Caco-2 (cell line): ENCODE results near the gene ERN2. TPM values are rescaled to one million over a fixed set of nuclear protein-coding genes. Genes with fewer than 3 reads are reported as not detected.

Experiments used
- BruUV-seq: library from RNA; stranded (reverse); fragments of 400-500 nt; replicated peaks from 2 replicates; lab custom pipeline; 2021; lab: Mats Ljungman, UMichigan
- CTCF ChIA-PET: fragments of 300-600 bp; sonication (Branson Sonifier 250); formaldehyde crosslinking; loops from one replicate; lab custom pipeline; 2022; ENCODE audit warnings: antibody characterized with exemption; lab: Charles Lee
- POLR2A ChIA-PET: fragments of 300-600 bp; sonication (Branson Sonifier 250); formaldehyde crosslinking; loops from one replicate; lab custom pipeline; 2022; ENCODE audit warnings: antibody characterized with exemption; lab: Charles Lee
- DNase-seq, 2 experiments: peaks; one replicate each; pipeline versions ENCODE4 v3.0.0 to v3.0.0-alpha.2; 2020 to 2022
- H3K27me3 ChIP-seq: replicated peaks from 2 replicates; pipeline ENCODE4 v1.6.0; 2011; ENCODE audit warnings: low read length; ENCODE audit not compliant: control insufficient read depth, insufficient read depth
- H3K36me3 ChIP-seq: 2 replicates; pipeline ENCODE4 v1.5.1; 2011; ENCODE audit warnings: low read length; ENCODE audit not compliant: control insufficient read depth, insufficient read depth
- H3K4me1 ChIP-seq: fragments of 250-450 bp; sonication (Bioruptor Pico); 2 replicates; pipeline ENCODE4 v1.5.1; 2020; ENCODE audit warnings: mild to moderate bottlenecking
- H3K4me3 ChIP-seq: 2 replicates; pipeline ENCODE4 v1.5.1; 2011; ENCODE audit warnings: low read depth, mild to moderate bottlenecking, control low read depth, low read length
- H3K9me3 ChIP-seq: fragments of 250-450 bp; sonication (Bioruptor Pico); 2 replicates; pipeline ENCODE4 v1.5.1; 2020; ENCODE audit warnings: mild to moderate bottlenecking, moderate library complexity
- H3K27ac Mint-ChIP-seq: one replicate; pipeline ENCODE4 v1.8.0; 2022; ENCODE audit warnings: mixed read lengths; ENCODE audit not compliant: unreplicated experiment
- H3K27me3 Mint-ChIP-seq: one replicate; pipeline ENCODE4 v1.8.0; 2022; ENCODE audit warnings: mixed read lengths; ENCODE audit not compliant: insufficient read depth, unreplicated experiment
- H3K36me3 Mint-ChIP-seq: one replicate; pipeline ENCODE4 v1.8.0; 2022; ENCODE audit warnings: mild to moderate bottlenecking, mixed read lengths; ENCODE audit not compliant: insufficient read depth, unreplicated experiment
- H3K4me1 Mint-ChIP-seq: one replicate; pipeline ENCODE4 v1.8.0; 2022; ENCODE audit warnings: low read depth, mixed read lengths; ENCODE audit not compliant: unreplicated experiment
- H3K4me3 Mint-ChIP-seq: one replicate; pipeline ENCODE4 v1.8.0; 2022; ENCODE audit warnings: mild to moderate bottlenecking, moderate library complexity, mixed read lengths; ENCODE audit not compliant: unreplicated experiment
- H3K9me3 Mint-ChIP-seq: one replicate; pipeline ENCODE4 v1.8.0; 2022; ENCODE audit warnings: mixed read lengths; ENCODE audit not compliant: unreplicated experiment
- CTCF ChIP-seq, 2 experiments: fragments of 200-600 bp in 1 of 2; IDR thresholded peaks; 1 replicate in 1 of 2; 2 replicates in 1 of 2; pipeline versions ENCODE4 v1.5.1 to v1.8.0; 2011 to 2022; ENCODE audit warnings: antibody characterized with exemption in 1 of 2, control low read depth in 1 of 2, inconsistent platforms in 1 of 2, low read depth in 1 of 2, low read length in 1 of 2, mild to moderate bottlenecking in 1 of 2, moderate library complexity in 1 of 2; ENCODE audit not compliant: insufficient read depth in 1 of 2, severe bottlenecking in 1 of 2, unreplicated experiment in 1 of 2
- intact Hi-C: fragments of 100-400 bp; cut with micrococcal nuclease; formaldehyde crosslinking; loops from one replicate; pipeline ENCODE4 v1.10.0; 2022; ENCODE audit not compliant: unreplicated experiment
- total RNA-seq: library from RNA; stranded (reverse); gene quantifications from 2 replicates; pipeline ENCODE4 v1.2.3, GENCODE V29; 2022

ERN2 gene
- total RNA-seq, 1 experiment from 2014 or later = not detected

- ChIA-PET CTCF (no interaction called here), POLR2A (no interaction called here)
- Histone ChIP-seq H3K4me1 (peaks cover 10% of the 10 kb centered on the region; the same call in 1 of the 2 replicates), H3K4me3 (no peak overlapping the region), H3K36me3 (peaks cover 11% of the 10 kb centered on the region), H3K27me3 (no peaks in the 10 kb centered on the region), H3K9me3 (no peaks in the 10 kb centered on the region)
- Mint-ChIP-seq H3K27ac (no peak overlapping the region), H3K4me1 (peaks cover 5% of the 10 kb centered on the region), H3K27me3 (no peaks in the 10 kb centered on the region), H3K36me3 (peaks cover 95% of the 10 kb centered on the region), H3K9me3 (no peaks in the 10 kb centered on the region), H3K4me3 (no peak overlapping the region)
- intact Hi-C loops = no loop called here
- BruUV-seq = no TSS peak
- no peak for TF ChIP-seq CTCF (IDR thresholded peaks at IDR 0.05; ENCODE audit: insufficient read depth in 1 of 2, low read depth in 1 of 2, low read length in 1 of 2, severe bottlenecking in 1 of 2, unreplicated experiment in 1 of 2)
- no peak for DNase-seq
Observed at GRCh38 chr16:23683487-23683886, 29.5 kb downstream of the ERN2 start.

- H3K4me1 ChIP-seq = peaks cover 19% of the 10 kb centered on the region
- intact Hi-C loops = no loop called here
- ChIA-PET POLR2A (no interaction called here), CTCF (no interaction called here)
- Mint-ChIP-seq H3K27me3 (no peaks in the 10 kb centered on the region), H3K4me3 (no peak overlapping the region), H3K27ac (no peak overlapping the region), H3K9me3 (no peaks in the 10 kb centered on the region), H3K4me1 (peaks cover 5% of the 10 kb centered on the region), H3K36me3 (peaks cover 86% of the 10 kb centered on the region)
- H3K4me3 ChIP-seq = no peak overlapping the region
- no peak for TF ChIP-seq CTCF (IDR thresholded peaks at IDR 0.05; ENCODE audit: insufficient read depth in 1 of 2, low read depth in 1 of 2, low read length in 1 of 2, severe bottlenecking in 1 of 2, unreplicated experiment in 1 of 2)
- no peaks in the 10 kb centered on the region for H3K27me3 ChIP-seq
- DNase-seq = no peak
- no TSS peak for BruUV-seq
- no peaks in the 10 kb centered on the region for H3K9me3 ChIP-seq
- H3K36me3 ChIP-seq = peaks cover 7% of the 10 kb centered on the region
Observed at GRCh38 chr16:23682181-23682580, 30.8 kb downstream of the ERN2 start.

- peak overlapping the region; percentile 98 for H3K27ac Mint-ChIP-seq
- H3K4me3 ChIP-seq = peak overlapping the region; percentile 83
- peaks cover 5% of the 10 kb centered on the region for H3K36me3 ChIP-seq
- no peaks in the 10 kb centered on the region for H3K27me3 ChIP-seq
- peaks cover 63% of the 10 kb centered on the region for H3K36me3 Mint-ChIP-seq
- no TSS peak for BruUV-seq
- peaks cover 19% of the 10 kb centered on the region for H3K4me1 ChIP-seq
- intact Hi-C loops = loop anchor here (5.0 kb wide), 2 partner anchors 38 to 857 kb away; partner anchors contain the start of genes DCTN5, PALB2 and RBBP6
- H3K4me3 Mint-ChIP-seq = peak overlapping the region; percentile 99
- no peaks in the 10 kb centered on the region for H3K9me3 Mint-ChIP-seq
- peaks cover 5% of the 10 kb centered on the region for H3K4me1 Mint-ChIP-seq
- CTCF ChIA-PET = no interaction called here
- no peak for TF ChIP-seq CTCF (IDR thresholded peaks at IDR 0.05; ENCODE audit: insufficient read depth in 1 of 2, low read depth in 1 of 2, low read length in 1 of 2, severe bottlenecking in 1 of 2, unreplicated experiment in 1 of 2)
- no peaks in the 10 kb centered on the region for H3K9me3 ChIP-seq
- no peak for DNase-seq
- POLR2A ChIA-PET = interaction anchor here (0.9 to 1.4 kb wide), 2 partner anchors 11 to 123 kb away, joined by 3 to 5 read pairs; partner anchors contain the start of genes EARS2 and UBFD1
- H3K27me3 Mint-ChIP-seq = no peaks in the 10 kb centered on the region
Observed at GRCh38 chr16:23679986-23680336, 33.1 kb downstream of the ERN2 start.
